Prostate gland (tissue), 2 donors: ENCODE measurements around the gene ITGB5.

ENCODE experiments used
- POLR2AphosphoS5 ChIP-seq: sonication (generic); formaldehyde crosslinking; IDR thresholded peaks from one replicate; pipeline ENCODE4 v1.6.1; 2017; ENCODE audit warnings: antibody characterized with exemption
- TF ChIP-seq, protein P1 (sequence below), 4 experiments: fragments of 200-600 bp in 2 of 4; fragments of 450-650 bp in 2 of 4; sonication (generic) in 2 of 4; IDR thresholded peaks; 1 replicate in 3 of 4; 2 replicates in 1 of 4; pipeline ENCODE4 v1.5.1; 2016 to 2019; ENCODE audit warnings: antibody characterized with exemption in 4 of 4, mild to moderate bottlenecking in 2 of 4, moderate library complexity in 2 of 4

DNA sequence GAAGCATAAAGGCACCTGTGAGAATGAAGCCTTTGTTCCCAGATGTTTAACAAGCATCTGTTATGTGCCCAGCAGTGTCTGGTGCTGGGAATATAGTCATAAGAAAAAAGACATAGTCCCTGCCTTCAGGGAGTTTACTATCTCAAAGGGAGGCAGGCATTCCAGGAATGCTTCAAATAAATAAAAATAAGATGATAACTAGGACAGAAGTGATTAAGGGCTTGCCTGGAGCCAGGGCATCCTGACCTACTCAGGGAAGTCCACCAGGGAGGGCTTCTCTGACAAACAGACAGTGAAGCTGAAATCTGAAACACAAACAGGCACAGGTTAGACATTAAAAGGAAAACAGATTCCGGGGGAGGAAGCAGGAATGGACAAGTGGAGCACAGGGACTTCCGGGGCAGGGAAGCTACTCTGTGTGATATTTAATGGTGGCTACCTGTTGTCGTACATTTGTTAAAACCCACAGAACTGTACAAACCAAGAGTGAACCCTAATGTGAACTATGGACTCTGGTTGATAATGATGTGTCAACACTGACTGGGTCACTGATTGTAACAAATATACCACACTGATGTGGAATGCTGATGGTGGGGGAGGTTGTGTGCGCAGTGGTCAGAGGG, 53.3 kb downstream of the ITGB5 start:
- no peak for TF ChIP-seq POLR2AphosphoS5
- TF ChIP-seq, protein P1, sequence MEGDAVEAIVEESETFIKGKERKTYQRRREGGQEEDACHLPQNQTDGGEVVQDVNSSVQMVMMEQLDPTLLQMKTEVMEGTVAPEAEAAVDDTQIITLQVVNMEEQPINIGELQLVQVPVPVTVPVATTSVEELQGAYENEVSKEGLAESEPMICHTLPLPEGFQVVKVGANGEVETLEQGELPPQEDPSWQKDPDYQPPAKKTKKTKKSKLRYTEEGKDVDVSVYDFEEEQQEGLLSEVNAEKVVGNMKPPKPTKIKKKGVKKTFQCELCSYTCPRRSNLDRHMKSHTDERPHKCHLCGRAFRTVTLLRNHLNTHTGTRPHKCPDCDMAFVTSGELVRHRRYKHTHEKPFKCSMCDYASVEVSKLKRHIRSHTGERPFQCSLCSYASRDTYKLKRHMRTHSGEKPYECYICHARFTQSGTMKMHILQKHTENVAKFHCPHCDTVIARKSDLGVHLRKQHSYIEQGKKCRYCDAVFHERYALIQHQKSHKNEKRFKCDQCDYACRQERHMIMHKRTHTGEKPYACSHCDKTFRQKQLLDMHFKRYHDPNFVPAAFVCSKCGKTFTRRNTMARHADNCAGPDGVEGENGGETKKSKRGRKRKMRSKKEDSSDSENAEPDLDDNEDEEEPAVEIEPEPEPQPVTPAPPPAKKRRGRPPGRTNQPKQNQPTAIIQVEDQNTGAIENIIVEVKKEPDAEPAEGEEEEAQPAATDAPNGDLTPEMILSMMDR (IDR thresholded peaks at IDR 0.05): no peak
